GM19099 (cell line): ENCODE data around the gene ACBD3.
A peak's percentile ranks its signal among the peaks of the same experiment; 100 is the strongest.

ENCODE experiments used
- POLR2A ChIP-seq: IDR thresholded peaks from 3 replicates; pipeline ENCODE4 v1.6.1; 2011; ENCODE audit warnings: low read depth; ENCODE audit not compliant: insufficient read length; ENCODE audit errors: extremely low read depth

ACBD3 gene

DNA sequence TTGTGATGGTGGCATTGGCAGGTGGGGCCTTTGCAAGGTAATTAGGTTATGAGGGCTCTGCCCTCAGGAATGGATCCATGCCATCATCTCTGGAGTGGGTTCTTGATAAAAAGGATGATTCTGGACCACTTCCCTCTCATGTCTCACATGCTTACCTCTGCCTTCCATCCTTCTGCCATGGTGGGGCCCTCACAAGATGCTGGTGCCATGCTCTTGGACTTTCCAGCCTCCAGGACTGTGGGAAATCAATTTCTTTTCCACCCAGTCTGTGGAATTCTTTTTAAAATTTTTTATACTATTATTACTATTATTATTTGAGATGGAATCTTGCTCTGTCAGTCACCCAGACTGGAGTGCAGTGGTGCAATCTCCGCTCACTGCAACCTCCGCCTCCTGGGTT is 57.3 kb downstream of the ACBD3 start:
- TF ChIP-seq POLR2A = no peak

DNA sequence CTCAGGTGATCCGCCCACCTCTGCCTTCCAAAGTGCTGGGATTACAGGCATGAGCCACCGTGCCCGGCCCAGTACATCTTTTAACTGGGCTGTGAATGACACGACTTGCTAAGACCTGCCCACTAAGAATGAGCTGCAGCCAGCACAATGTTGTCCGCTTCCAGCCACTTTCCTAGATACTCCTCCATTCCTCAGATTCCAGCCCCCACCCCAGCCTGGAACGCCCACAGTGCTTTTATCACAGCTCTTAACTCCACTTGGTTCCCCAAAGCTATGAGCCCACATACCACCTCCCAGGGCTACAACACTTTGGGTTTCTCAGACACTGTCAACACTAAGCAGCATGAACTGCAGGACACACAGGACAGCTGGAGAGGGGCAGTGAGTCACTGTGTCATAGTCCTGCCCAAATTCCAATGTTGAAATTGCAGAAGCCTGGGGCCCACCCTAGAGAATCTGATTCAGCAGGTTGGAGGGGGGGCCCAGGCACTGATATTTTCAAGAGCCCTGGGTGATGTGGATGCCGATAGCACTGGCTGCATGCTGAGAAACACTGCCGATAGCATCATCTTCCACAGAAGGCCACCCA is 58.0 kb downstream of the ACBD3 start:
- TF ChIP-seq POLR2A = peak; percentile 23

- no peak for TF ChIP-seq POLR2A
These were observed 59.5 kb downstream of the ACBD3 start for GRCh38 chr1:226126824-226127569.

GRCh38 chr1:226125831-226126230 is 60.7 kb downstream of the ACBD3 start:
- TF ChIP-seq POLR2A = no peak

GRCh38 chr1:226125097-226125630 is 61.4 kb downstream of the ACBD3 start:
- TF ChIP-seq POLR2A = no peak

DNA sequence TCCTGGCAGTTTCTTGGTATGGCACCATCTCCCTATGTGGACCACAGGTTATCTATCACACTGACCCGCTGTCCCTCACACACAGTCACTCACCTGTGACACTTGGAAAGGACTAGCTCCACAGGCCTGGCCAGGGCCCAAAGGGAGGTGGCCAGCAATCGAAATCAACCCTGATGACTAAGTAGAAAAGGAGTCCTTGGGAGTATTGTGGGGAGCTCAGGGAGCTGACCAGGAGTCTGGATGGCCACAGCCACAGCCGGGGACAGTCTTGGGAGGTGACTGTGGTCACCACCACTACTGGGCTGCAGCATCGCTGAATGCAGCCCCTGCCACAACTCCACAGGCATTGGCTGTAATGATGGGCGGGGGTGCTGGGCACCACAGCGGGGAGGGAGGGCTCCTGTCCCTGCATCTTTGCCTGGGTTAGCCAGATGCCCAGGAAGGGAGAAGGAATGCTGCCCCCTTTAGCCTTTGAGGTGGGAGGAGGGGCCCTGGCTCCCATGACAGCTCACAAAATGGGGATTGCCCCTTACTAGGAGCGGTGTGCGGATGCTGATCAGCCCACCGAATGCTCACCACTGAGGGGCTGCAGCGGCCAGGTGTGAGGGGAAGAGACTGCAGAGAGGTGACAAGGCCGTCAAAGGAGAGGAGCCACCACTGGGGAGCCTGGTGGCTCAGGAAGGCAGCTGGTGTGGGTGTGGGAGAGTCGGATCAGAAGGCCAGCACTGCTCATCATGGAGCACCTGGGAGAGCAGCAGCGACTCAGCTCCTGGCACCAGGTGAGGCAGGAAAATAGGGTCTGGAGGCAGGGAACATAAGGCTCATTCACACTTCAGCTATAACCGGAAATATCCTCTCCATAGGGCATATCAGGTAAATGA is 62.7 kb downstream of the ACBD3 start:
- TF ChIP-seq POLR2A = no peak

- no peak for TF ChIP-seq POLR2A
These were observed 63.4 kb downstream of the ACBD3 start for GRCh38 chr1:226123212-226123560.

GRCh38 chr1:226121587-226122400 is 64.7 kb downstream of the ACBD3 start:
- peak; percentile 54 for TF ChIP-seq POLR2A

DNA sequence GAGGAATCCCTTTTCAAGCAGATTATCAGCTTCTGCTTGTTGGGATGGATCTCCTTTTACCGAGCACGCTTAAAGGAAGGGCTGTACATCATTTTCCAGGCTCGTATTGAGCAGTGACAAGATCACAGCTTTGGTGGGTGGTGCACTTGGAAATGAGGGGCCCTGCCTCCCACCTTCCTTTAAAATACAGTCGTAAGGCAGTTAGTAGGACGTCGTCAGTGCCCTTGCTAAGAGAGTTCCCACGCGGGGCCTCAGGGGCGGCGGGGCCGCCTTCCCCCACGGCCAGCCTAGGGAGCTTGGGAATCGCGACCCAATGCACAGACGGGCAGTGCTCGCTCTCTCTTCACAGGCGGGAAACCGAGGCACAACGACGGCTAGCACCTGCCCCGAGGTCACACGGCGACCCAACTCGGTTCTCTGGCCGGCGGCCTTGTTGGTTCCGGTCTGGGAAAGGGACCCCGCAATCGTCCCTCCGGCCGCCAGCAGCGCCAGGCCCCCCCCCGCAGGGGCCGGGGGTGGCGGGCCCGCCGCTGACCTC is 65.4 kb downstream of the ACBD3 start:
- TF ChIP-seq POLR2A = no peak

DNA sequence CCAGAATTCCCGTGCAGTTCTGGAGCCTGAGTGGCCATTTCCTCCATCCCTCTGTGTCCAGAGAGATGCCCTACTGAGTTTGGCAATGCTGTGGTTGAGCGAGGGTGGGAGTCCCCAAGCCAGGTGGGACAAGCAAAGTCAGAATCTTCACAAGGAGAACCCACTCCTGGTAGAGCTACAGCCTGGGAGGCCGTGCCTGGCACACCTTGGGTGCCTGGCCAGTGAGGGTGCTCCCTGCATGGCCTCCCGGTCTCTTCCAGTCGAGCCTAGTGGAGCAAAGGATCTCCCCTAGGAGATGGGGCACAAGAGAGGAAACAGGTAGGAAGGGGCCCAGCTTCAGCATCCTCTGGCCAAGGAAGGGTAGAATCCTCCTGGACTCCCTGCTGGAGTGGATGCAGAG is 66.1 kb downstream of the ACBD3 start:
- TF ChIP-seq POLR2A = no peak

GRCh38 chr1:226119169-226119568 is 67.4 kb downstream of the ACBD3 start:
- TF ChIP-seq POLR2A = no peak

GRCh38 chr1:226118357-226118756 is 68.2 kb downstream of the ACBD3 start:
- TF ChIP-seq POLR2A = no peak

GRCh38 chr1:226117330-226117729 is 69.2 kb downstream of the ACBD3 start:
- TF ChIP-seq POLR2A = no peak

DNA sequence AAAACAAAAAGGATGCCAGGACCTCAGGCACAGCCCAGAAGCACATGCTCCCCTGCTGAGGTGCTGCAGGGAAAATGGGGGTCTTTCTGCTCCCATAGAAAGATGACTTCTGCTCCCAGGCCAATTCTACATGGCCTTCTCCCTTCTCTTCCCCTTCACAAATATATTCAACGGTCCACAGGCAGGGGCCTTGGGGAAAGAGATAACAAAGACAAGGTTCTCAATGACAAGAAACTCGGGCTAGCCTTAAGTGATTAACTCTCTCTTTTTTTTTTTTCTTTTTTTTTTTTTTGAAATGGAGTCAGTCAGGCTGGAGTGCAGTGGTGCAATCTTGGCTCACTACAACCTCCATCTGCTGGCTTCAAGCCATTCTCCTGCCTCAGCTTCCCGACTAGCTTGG is 69.9 kb downstream of the ACBD3 start:
- no peak for TF ChIP-seq POLR2A
